ENCODE results near the gene FLNA. TPM values are rescaled to one million over a fixed set of nuclear protein-coding genes. Genes with fewer than 3 reads are reported as not detected.
A peak's percentile ranks its signal among the peaks of the same experiment; 100 is the strongest.

The FLNA gene
- total and polyA plus RNA-seq, 9 of the 15 experiments (the other 6 are each of a cell fraction or from before 2014, with no cell fraction given) = 6.2 to 735 (median 135) TPM

DNA sequence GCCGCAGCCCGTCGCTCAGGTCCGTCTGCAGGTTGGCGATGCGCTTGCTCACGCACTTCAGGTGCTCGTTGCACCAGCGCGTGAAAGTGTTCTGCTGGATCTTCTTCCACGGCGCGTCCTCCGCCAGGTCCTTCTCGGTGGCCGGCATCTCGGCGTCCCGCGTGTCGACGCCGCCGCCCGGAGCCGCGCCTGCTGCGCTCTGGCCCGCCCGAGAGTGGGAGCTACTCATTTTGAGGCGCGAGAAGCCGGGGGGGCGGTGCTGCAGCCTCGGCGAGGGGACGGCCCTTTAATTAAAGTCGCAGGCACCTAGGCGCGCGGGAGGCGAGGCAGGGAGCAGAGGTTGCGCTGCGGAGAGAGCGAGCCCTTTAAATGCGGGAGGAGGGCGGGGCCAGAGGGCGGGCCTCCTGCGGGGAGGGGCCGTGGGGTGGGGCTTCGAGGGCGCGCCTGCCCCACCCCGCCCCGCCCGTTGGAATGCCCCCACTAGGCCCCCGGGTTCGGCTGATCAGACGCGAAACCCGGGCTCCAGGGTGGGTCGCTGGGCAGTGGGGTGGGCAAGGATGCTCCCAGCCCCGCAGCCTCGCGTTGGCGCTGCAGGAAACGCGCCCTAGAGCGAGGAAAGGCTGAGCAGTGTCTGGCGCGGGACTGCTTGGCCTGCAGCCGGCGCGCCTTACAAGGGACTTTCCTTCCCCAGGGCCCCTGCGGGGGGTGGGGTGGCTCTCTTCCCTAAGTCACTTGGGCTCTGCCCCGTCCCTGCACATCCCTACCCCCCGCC is 3.2 kb downstream of the FLNA start (continued):
- TF ChIP-seq, protein P1, sequence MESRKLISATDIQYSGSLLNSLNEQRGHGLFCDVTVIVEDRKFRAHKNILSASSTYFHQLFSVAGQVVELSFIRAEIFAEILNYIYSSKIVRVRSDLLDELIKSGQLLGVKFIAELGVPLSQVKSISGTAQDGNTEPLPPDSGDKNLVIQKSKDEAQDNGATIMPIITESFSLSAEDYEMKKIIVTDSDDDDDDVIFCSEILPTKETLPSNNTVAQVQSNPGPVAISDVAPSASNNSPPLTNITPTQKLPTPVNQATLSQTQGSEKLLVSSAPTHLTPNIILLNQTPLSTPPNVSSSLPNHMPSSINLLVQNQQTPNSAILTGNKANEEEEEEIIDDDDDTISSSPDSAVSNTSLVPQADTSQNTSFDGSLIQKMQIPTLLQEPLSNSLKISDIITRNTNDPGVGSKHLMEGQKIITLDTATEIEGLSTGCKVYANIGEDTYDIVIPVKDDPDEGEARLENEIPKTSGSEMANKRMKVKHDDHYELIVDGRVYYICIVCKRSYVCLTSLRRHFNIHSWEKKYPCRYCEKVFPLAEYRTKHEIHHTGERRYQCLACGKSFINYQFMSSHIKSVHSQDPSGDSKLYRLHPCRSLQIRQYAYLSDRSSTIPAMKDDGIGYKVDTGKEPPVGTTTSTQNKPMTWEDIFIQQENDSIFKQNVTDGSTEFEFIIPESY (CRISPR knock-in tag; IDR thresholded peaks at IDR 0.05) = no peak
- TF ChIP-seq SRSF7 (optimal IDR thresholded peaks at IDR 0.05; ENCODE audit: low read depth, low read length) (no peak), ZNF584 (CRISPR knock-in tag; IDR thresholded peaks at IDR 0.05; ENCODE audit: low read depth) (no peak), ZNF408 (CRISPR knock-in tag; IDR thresholded peaks at IDR 0.05; ENCODE audit: low read depth) (no peak), NFIC (IDR thresholded peaks at IDR 0.05) (peak; percentile 65), TBP (optimal IDR thresholded peaks at IDR 0.05; ENCODE audit: low read depth, low read length) (peak; percentile 93), SMAD1 (IDR thresholded peaks at IDR 0.05; ENCODE audit: low read depth, low read length, partially characterized antibody) (peak; percentile 49), NELFE (IDR thresholded peaks at IDR 0.05; ENCODE audit: insufficient read depth, insufficient read length) (no peak), GATA2 (CRISPR knock-in tag; IDR thresholded peaks at IDR 0.05) (no peak), U2AF2 (optimal IDR thresholded peaks at IDR 0.05; ENCODE audit: low read depth, low read length) (no peak), FOXP1 (CRISPR knock-in tag; IDR thresholded peaks at IDR 0.05) (no peak), ZKSCAN8 (CRISPR knock-in tag; IDR thresholded peaks at IDR 0.05) (no peak)
- TF ChIP-seq, protein P2, sequence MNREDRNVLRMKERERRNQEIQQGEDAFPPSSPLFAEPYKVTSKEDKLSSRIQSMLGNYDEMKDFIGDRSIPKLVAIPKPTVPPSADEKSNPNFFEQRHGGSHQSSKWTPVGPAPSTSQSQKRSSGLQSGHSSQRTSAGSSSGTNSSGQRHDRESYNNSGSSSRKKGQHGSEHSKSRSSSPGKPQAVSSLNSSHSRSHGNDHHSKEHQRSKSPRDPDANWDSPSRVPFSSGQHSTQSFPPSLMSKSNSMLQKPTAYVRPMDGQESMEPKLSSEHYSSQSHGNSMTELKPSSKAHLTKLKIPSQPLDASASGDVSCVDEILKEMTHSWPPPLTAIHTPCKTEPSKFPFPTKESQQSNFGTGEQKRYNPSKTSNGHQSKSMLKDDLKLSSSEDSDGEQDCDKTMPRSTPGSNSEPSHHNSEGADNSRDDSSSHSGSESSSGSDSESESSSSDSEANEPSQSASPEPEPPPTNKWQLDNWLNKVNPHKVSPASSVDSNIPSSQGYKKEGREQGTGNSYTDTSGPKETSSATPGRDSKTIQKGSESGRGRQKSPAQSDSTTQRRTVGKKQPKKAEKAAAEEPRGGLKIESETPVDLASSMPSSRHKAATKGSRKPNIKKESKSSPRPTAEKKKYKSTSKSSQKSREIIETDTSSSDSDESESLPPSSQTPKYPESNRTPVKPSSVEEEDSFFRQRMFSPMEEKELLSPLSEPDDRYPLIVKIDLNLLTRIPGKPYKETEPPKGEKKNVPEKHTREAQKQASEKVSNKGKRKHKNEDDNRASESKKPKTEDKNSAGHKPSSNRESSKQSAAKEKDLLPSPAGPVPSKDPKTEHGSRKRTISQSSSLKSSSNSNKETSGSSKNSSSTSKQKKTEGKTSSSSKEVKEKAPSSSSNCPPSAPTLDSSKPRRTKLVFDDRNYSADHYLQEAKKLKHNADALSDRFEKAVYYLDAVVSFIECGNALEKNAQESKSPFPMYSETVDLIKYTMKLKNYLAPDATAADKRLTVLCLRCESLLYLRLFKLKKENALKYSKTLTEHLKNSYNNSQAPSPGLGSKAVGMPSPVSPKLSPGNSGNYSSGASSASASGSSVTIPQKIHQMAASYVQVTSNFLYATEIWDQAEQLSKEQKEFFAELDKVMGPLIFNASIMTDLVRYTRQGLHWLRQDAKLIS (CRISPR knock-in tag; IDR thresholded peaks at IDR 0.05) = peak; percentile 92
- TF ChIP-seq, protein P3, sequence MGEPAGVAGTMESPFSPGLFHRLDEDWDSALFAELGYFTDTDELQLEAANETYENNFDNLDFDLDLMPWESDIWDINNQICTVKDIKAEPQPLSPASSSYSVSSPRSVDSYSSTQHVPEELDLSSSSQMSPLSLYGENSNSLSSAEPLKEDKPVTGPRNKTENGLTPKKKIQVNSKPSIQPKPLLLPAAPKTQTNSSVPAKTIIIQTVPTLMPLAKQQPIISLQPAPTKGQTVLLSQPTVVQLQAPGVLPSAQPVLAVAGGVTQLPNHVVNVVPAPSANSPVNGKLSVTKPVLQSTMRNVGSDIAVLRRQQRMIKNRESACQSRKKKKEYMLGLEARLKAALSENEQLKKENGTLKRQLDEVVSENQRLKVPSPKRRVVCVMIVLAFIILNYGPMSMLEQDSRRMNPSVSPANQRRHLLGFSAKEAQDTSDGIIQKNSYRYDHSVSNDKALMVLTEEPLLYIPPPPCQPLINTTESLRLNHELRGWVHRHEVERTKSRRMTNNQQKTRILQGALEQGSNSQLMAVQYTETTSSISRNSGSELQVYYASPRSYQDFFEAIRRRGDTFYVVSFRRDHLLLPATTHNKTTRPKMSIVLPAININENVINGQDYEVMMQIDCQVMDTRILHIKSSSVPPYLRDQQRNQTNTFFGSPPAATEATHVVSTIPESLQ (CRISPR knock-in tag; IDR thresholded peaks at IDR 0.05) = 0 out of 2 replicates have a peak, but pooled peaks have one; percentile 65
- TF ChIP-seq, protein P4, sequence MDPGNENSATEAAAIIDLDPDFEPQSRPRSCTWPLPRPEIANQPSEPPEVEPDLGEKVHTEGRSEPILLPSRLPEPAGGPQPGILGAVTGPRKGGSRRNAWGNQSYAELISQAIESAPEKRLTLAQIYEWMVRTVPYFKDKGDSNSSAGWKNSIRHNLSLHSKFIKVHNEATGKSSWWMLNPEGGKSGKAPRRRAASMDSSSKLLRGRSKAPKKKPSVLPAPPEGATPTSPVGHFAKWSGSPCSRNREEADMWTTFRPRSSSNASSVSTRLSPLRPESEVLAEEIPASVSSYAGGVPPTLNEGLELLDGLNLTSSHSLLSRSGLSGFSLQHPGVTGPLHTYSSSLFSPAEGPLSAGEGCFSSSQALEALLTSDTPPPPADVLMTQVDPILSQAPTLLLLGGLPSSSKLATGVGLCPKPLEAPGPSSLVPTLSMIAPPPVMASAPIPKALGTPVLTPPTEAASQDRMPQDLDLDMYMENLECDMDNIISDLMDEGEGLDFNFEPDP (CRISPR knock-in tag; IDR thresholded peaks at IDR 0.05) = no peak
- TF ChIP-seq, protein P5, sequence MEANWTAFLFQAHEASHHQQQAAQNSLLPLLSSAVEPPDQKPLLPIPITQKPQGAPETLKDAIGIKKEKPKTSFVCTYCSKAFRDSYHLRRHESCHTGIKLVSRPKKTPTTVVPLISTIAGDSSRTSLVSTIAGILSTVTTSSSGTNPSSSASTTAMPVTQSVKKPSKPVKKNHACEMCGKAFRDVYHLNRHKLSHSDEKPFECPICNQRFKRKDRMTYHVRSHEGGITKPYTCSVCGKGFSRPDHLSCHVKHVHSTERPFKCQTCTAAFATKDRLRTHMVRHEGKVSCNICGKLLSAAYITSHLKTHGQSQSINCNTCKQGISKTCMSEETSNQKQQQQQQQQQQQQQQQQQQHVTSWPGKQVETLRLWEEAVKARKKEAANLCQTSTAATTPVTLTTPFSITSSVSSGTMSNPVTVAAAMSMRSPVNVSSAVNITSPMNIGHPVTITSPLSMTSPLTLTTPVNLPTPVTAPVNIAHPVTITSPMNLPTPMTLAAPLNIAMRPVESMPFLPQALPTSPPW (CRISPR knock-in tag; IDR thresholded peaks at IDR 0.05) = no peak
